ENCODE measurements around the gene TRIM52. TPM values are rescaled to one million over a fixed set of nuclear protein-coding genes. Genes with fewer than 3 reads are reported as not detected.
A peak's percentile ranks its signal among the peaks of the same experiment; 100 is the strongest.

TRIM52 gene
- total RNA-seq, 1 donor from 2014 or later: 4.2 TPM

GRCh38 chr5:181243018-181243563 is 17.9 kb downstream of the TRIM52 start:
- Histone ChIP-seq H3K36me3 (ENCODE audit: control insufficient read depth in 3 of 3, insufficient read depth in 3 of 3, low read length in 3 of 3) (peaks cover 32 to 35% (median 35%) of the 10 kb centered on the region in 3 donors), H3K27me3 (ENCODE audit: control insufficient read depth in 3 of 3, insufficient read depth in 3 of 3, low read length in 3 of 3) (no peaks in the 10 kb centered on the region), H3K4me3 (ENCODE audit: low read length in 3 of 3) (peak overlapping the region; percentile 87 to 99 (median 98)), H3K4me1 (ENCODE audit: control insufficient read depth in 3 of 3, insufficient read depth in 3 of 3, low read length in 3 of 3) (peaks cover 45 to 61% (median 49%) of the 10 kb centered on the region in 3 donors), H3K9ac (ENCODE audit: low read depth in 1 of 3, low read length in 3 of 3) (peak overlapping the region; percentile 96 to 99 (median 98)), H3K27ac (ENCODE audit: low read depth, low read length) (peak overlapping the region; percentile 97), H3K9me3 (ENCODE audit: control insufficient read depth in 3 of 3, low read length in 3 of 3) (no peaks in the 10 kb centered on the region)

- H3K9me3 ChIP-seq (ENCODE audit: control insufficient read depth in 3 of 3, low read length in 3 of 3): no peaks in the 10 kb centered on the region
- H3K27me3 ChIP-seq (ENCODE audit: control insufficient read depth in 3 of 3, insufficient read depth in 3 of 3, low read length in 3 of 3): no peaks in the 10 kb centered on the region
- H3K9ac ChIP-seq (ENCODE audit: low read depth in 1 of 3, low read length in 3 of 3): peak overlapping the region; percentile 96 to 99 (median 98)
- H3K36me3 ChIP-seq (ENCODE audit: control insufficient read depth in 3 of 3, insufficient read depth in 3 of 3, low read length in 3 of 3): peaks cover 43 to 45% (median 45%) of the 10 kb centered on the region in 3 donors
- H3K4me1 ChIP-seq (ENCODE audit: control insufficient read depth in 3 of 3, insufficient read depth in 3 of 3, low read length in 3 of 3): peaks cover 38 to 56% (median 40%) of the 10 kb centered on the region in 3 donors
- peak overlapping the region; percentile 97 for H3K27ac ChIP-seq (ENCODE audit: low read depth, low read length)
- peak overlapping the region; percentile 87 to 99 (median 98) for H3K4me3 ChIP-seq (ENCODE audit: low read length in 3 of 3)
Measured at GRCh38 chr5:181242031-181242451, 18.9 kb downstream of the TRIM52 start.

- no peaks in the 10 kb centered on the region for H3K27me3 ChIP-seq (ENCODE audit: control insufficient read depth in 3 of 3, insufficient read depth in 3 of 3, low read length in 3 of 3)
- H3K27ac ChIP-seq (ENCODE audit: low read depth, low read length): peak overlapping the region; percentile 97
- peak overlapping the region in 2 of 3 donors; percentile 87 to 98 for H3K4me3 ChIP-seq (ENCODE audit: low read length in 3 of 3)
- peak overlapping the region; percentile 96 to 99 (median 98) for H3K9ac ChIP-seq (ENCODE audit: low read depth in 1 of 3, low read length in 3 of 3)
- H3K4me1 ChIP-seq (ENCODE audit: control insufficient read depth in 3 of 3, insufficient read depth in 3 of 3, low read length in 3 of 3): peaks cover 36 to 53% (median 37%) of the 10 kb centered on the region in 3 donors
- H3K9me3 ChIP-seq (ENCODE audit: control insufficient read depth in 3 of 3, low read length in 3 of 3): no peaks in the 10 kb centered on the region
- peaks cover 48 to 51% (median 51%) of the 10 kb centered on the region in 3 donors for H3K36me3 ChIP-seq (ENCODE audit: control insufficient read depth in 3 of 3, insufficient read depth in 3 of 3, low read length in 3 of 3)
Measured at GRCh38 chr5:181241393-181241975, 19.5 kb downstream of the TRIM52 start.

- Histone ChIP-seq H3K4me3 (ENCODE audit: low read length in 3 of 3) (no peak overlapping the region), H3K9ac (ENCODE audit: low read depth in 1 of 3, low read length in 3 of 3) (peak overlapping the region in 1 of 3 donors; percentile 17), H3K36me3 (ENCODE audit: control insufficient read depth in 3 of 3, insufficient read depth in 3 of 3, low read length in 3 of 3) (peaks cover 69 to 70% (median 70%) of the 10 kb centered on the region in 3 donors), H3K27ac (ENCODE audit: low read depth, low read length) (no peak overlapping the region), H3K4me1 (ENCODE audit: control insufficient read depth in 3 of 3, insufficient read depth in 3 of 3, low read length in 3 of 3) (peaks cover 21 to 35% (median 22%) of the 10 kb centered on the region in 3 donors), H3K9me3 (ENCODE audit: control insufficient read depth in 3 of 3, low read length in 3 of 3) (no peaks in the 10 kb centered on the region), H3K27me3 (ENCODE audit: control insufficient read depth in 3 of 3, insufficient read depth in 3 of 3, low read length in 3 of 3) (no peaks in the 10 kb centered on the region)
Measured at GRCh38 chr5:181239062-181239663, 21.8 kb downstream of the TRIM52 start.

GRCh38 chr5:181237729-181238385 is 23.1 kb downstream of the TRIM52 start:
- Histone ChIP-seq H3K36me3 (ENCODE audit: control insufficient read depth in 3 of 3, insufficient read depth in 3 of 3, low read length in 3 of 3) (peaks cover 78 to 81% (median 79%) of the 10 kb centered on the region in 3 donors), H3K4me1 (ENCODE audit: control insufficient read depth in 3 of 3, insufficient read depth in 3 of 3, low read length in 3 of 3) (peaks cover 17 to 27% (median 20%) of the 10 kb centered on the region in 3 donors), H3K4me3 (ENCODE audit: low read length in 3 of 3) (no peak overlapping the region), H3K9me3 (ENCODE audit: control insufficient read depth in 3 of 3, low read length in 3 of 3) (no peaks in the 10 kb centered on the region), H3K27ac (ENCODE audit: low read depth, low read length) (no peak overlapping the region), H3K27me3 (ENCODE audit: control insufficient read depth in 3 of 3, insufficient read depth in 3 of 3, low read length in 3 of 3) (no peaks in the 10 kb centered on the region), H3K9ac (ENCODE audit: low read depth in 1 of 3, low read length in 3 of 3) (no peak overlapping the region)

GRCh38 chr5:181236954-181237641 is 23.8 kb downstream of the TRIM52 start:
- Histone ChIP-seq H3K9ac (ENCODE audit: low read depth in 1 of 3, low read length in 3 of 3) (no peak overlapping the region), H3K36me3 (ENCODE audit: control insufficient read depth in 3 of 3, insufficient read depth in 3 of 3, low read length in 3 of 3) (peaks cover 78 to 88% (median 83%) of the 10 kb centered on the region in 3 donors), H3K4me1 (ENCODE audit: control insufficient read depth in 3 of 3, insufficient read depth in 3 of 3, low read length in 3 of 3) (peaks cover 9 to 20% (median 12%) of the 10 kb centered on the region in 3 donors), H3K27me3 (ENCODE audit: control insufficient read depth in 3 of 3, insufficient read depth in 3 of 3, low read length in 3 of 3) (no peaks in the 10 kb centered on the region), H3K4me3 (ENCODE audit: low read length in 3 of 3) (no peak overlapping the region), H3K9me3 (ENCODE audit: control insufficient read depth in 3 of 3, low read length in 3 of 3) (no peaks in the 10 kb centered on the region), H3K27ac (ENCODE audit: low read depth, low read length) (no peak overlapping the region)

GRCh38 chr5:181236471-181236870 is 24.5 kb downstream of the TRIM52 start:
- Histone ChIP-seq H3K4me1 (ENCODE audit: control insufficient read depth in 3 of 3, insufficient read depth in 3 of 3, low read length in 3 of 3) (peaks cover 3 to 13% (median 6%) of the 10 kb centered on the region in 3 donors), H3K9ac (ENCODE audit: low read depth in 1 of 3, low read length in 3 of 3) (no peak overlapping the region), H3K9me3 (ENCODE audit: control insufficient read depth in 3 of 3, low read length in 3 of 3) (no peaks in the 10 kb centered on the region), H3K4me3 (ENCODE audit: low read length in 3 of 3) (no peak overlapping the region), H3K36me3 (ENCODE audit: control insufficient read depth in 3 of 3, insufficient read depth in 3 of 3, low read length in 3 of 3) (peaks cover 76 to 85% (median 78%) of the 10 kb centered on the region in 3 donors), H3K27ac (ENCODE audit: low read depth, low read length) (no peak overlapping the region), H3K27me3 (ENCODE audit: control insufficient read depth in 3 of 3, insufficient read depth in 3 of 3, low read length in 3 of 3) (no peaks in the 10 kb centered on the region)

GRCh38 chr5:181235689-181236366 is 25.1 kb downstream of the TRIM52 start:
- H3K9me3 ChIP-seq (ENCODE audit: control insufficient read depth in 3 of 3, low read length in 3 of 3): no peaks in the 10 kb centered on the region
- peaks cover 0 to 7% (median 0%) of the 10 kb centered on the region in 3 donors for H3K4me1 ChIP-seq (ENCODE audit: control insufficient read depth in 3 of 3, insufficient read depth in 3 of 3, low read length in 3 of 3)
- no peaks in the 10 kb centered on the region for H3K27me3 ChIP-seq (ENCODE audit: control insufficient read depth in 3 of 3, insufficient read depth in 3 of 3, low read length in 3 of 3)
- H3K4me3 ChIP-seq (ENCODE audit: low read length in 3 of 3): no peak overlapping the region
- no peak overlapping the region for H3K27ac ChIP-seq (ENCODE audit: low read depth, low read length)
- peaks cover 75 to 85% (median 76%) of the 10 kb centered on the region in 3 donors for H3K36me3 ChIP-seq (ENCODE audit: control insufficient read depth in 3 of 3, insufficient read depth in 3 of 3, low read length in 3 of 3)
- no peak overlapping the region for H3K9ac ChIP-seq (ENCODE audit: low read depth in 1 of 3, low read length in 3 of 3)

- Histone ChIP-seq H3K27me3 (ENCODE audit: control insufficient read depth in 3 of 3, insufficient read depth in 3 of 3, low read length in 3 of 3) (no peaks in the 10 kb centered on the region), H3K36me3 (ENCODE audit: control insufficient read depth in 3 of 3, insufficient read depth in 3 of 3, low read length in 3 of 3) (peaks cover 78 to 86% (median 79%) of the 10 kb centered on the region in 3 donors), H3K4me1 (ENCODE audit: control insufficient read depth in 3 of 3, insufficient read depth in 3 of 3, low read length in 3 of 3) (peaks cover 0 to 6% (median 0%) of the 10 kb centered on the region in 3 donors), H3K27ac (ENCODE audit: low read depth, low read length) (no peak overlapping the region), H3K9ac (ENCODE audit: low read depth in 1 of 3, low read length in 3 of 3) (no peak overlapping the region), H3K9me3 (ENCODE audit: control insufficient read depth in 3 of 3, low read length in 3 of 3) (no peaks in the 10 kb centered on the region), H3K4me3 (ENCODE audit: low read length in 3 of 3) (no peak overlapping the region)
Measured at GRCh38 chr5:181235323-181235688, 25.6 kb downstream of the TRIM52 start.

Data from skeletal muscle tissue (tissue), 4 donors.